ENCODE measurements around the gene HTD2. TPM values are rescaled to one million over a fixed set of nuclear protein-coding genes. Genes with fewer than 3 reads are reported as not detected.
"Not testable (repeated sequence)": the region's sequence is repeated elsewhere in the genome, so short reads cannot be mapped to it uniquely, and the experiment has no call there.

Gene HTD2
- total RNA-seq, 2 donors from 2014 or later: 5.9 to 7.7 TPM

- DNase-seq (ENCODE audit: low spot score); intact Hi-C loops (cut with DNase I): not testable (repeated sequence)
Observed at GRCh38 chr3:58288964-58289613, 17.2 kb upstream of the HTD2 start.

- intact Hi-C loops (cut with DNase I); DNase-seq (ENCODE audit: low spot score): not testable (repeated sequence)
Observed at GRCh38 chr3:58290446-58290845, 15.9 kb upstream of the HTD2 start.

- no peak for DNase-seq (ENCODE audit: low spot score)
Observed at GRCh38 chr3:58291671-58292338, 14.5 kb upstream of the HTD2 start.

GRCh38 chr3:58292866-58293265 lies 13.5 kb upstream of the HTD2 start:
- intact Hi-C loops (cut with DNase I): no loop called here
- DNase-seq (ENCODE audit: low spot score): no peak

More at GRCh38 chr3:58291671-58292338, 14.5 kb upstream of the HTD2 start:
- intact Hi-C loops (cut with DNase I): no loop called here

- DNase-seq (ENCODE audit: low spot score): no peak
- intact Hi-C loops (cut with DNase I): no loop called here
Observed at GRCh38 chr3:58293516-58293915, 12.8 kb upstream of the HTD2 start.

GRCh38 chr3:58296269-58296668 lies 10.1 kb upstream of the HTD2 start:
- no peak for DNase-seq (ENCODE audit: low spot score)
- intact Hi-C loops (cut with DNase I): loop anchor here (5.0 kb wide), 2 partner anchors 109 to 114 kb away; no protein-coding TSS in a partner anchor

- no peak for DNase-seq (ENCODE audit: low spot score)
- intact Hi-C loops (cut with DNase I): loop anchor here (5.0 kb wide), 2 partner anchors 110 to 115 kb away; no protein-coding TSS in a partner anchor
Observed at GRCh38 chr3:58296843-58297242, 9.5 kb upstream of the HTD2 start.

- intact Hi-C loops (cut with DNase I): loop anchor here (5.0 kb wide), 2 partner anchors 111 to 116 kb away; no protein-coding TSS in a partner anchor
- DNase-seq (ENCODE audit: low spot score): no peak
Observed at GRCh38 chr3:58298190-58298589, 8.1 kb upstream of the HTD2 start.

GRCh38 chr3:58299075-58299474 lies 7.2 kb upstream of the HTD2 start:
- DNase-seq (ENCODE audit: low spot score): no peak
- intact Hi-C loops (cut with DNase I): loop anchor here (5.0 kb wide), 2 partner anchors 112 to 117 kb away; no protein-coding TSS in a partner anchor

GRCh38 chr3:58299839-58300516 lies 6.3 kb upstream of the HTD2 start:
- intact Hi-C loops (cut with DNase I): loop anchor here (5.0 kb wide), 2 partner anchors 113 to 118 kb away; no protein-coding TSS in a partner anchor
- DNase-seq (ENCODE audit: low spot score): no peak

GRCh38 chr3:58307639-58308215 lies 1.4 kb downstream of the HTD2 start:
- intact Hi-C loops (cut with DNase I): no loop called here
- DNase-seq (ENCODE audit: low spot score): no peak

GRCh38 chr3:58308728-58309127 lies 2.4 kb downstream of the HTD2 start:
- intact Hi-C loops (cut with DNase I): no loop called here
- DNase-seq (ENCODE audit: low spot score): no peak

- DNase-seq (ENCODE audit: low spot score): no peak
- intact Hi-C loops (cut with DNase I): no loop called here
Observed at GRCh38 chr3:58317811-58318210, 11.5 kb downstream of the HTD2 start.

- intact Hi-C loops (cut with DNase I): no loop called here
- DNase-seq (ENCODE audit: low spot score): no peak
Observed at GRCh38 chr3:58321791-58322190, 15.5 kb downstream of the HTD2 start.

- intact Hi-C loops (cut with DNase I): no loop called here
- no peak for DNase-seq (ENCODE audit: low spot score)
Observed at GRCh38 chr3:58322793-58323192, 16.5 kb downstream of the HTD2 start.

GRCh38 chr3:58323529-58324390 lies 17.4 kb downstream of the HTD2 start:
- no peak for DNase-seq (ENCODE audit: low spot score)
- intact Hi-C loops (cut with DNase I): no loop called here

- intact Hi-C loops (cut with DNase I): loop anchor here in 1 of 2 donors (5.0 kb wide), 1 partner anchor 93 kb away; no protein-coding TSS in a partner anchor
- DNase-seq (ENCODE audit: low spot score): no peak
Observed at GRCh38 chr3:58324391-58325390, 18.4 kb downstream of the HTD2 start.

All from posterior vena cava (tissue), 2 donors.